Mucosa of rectum (tissue), 2 donors: ENCODE results near the gene GALNT1.

Source experiments
- H3K27ac ChIP-seq, 2 donors: one replicate each; pipeline ENCODE4 v1.7.0; 2013; ENCODE audit warnings: inconsistent platforms in 2 of 2, low read depth in 2 of 2, low read length in 2 of 2
- H3K27me3 ChIP-seq, 2 donors: one replicate each; pipeline ENCODE4 v1.7.0; 2013; ENCODE audit warnings: low read length in 2 of 2; ENCODE audit not compliant: control insufficient read depth in 2 of 2, insufficient read depth in 2 of 2
- H3K36me3 ChIP-seq, 2 donors: one replicate each; pipeline ENCODE4 v1.7.0; 2013; ENCODE audit warnings: low read length in 2 of 2; ENCODE audit not compliant: control insufficient read depth in 2 of 2, insufficient read depth in 2 of 2
- H3K4me1 ChIP-seq, 2 donors: one replicate each; pipeline ENCODE4 v1.7.0; 2013; ENCODE audit warnings: low read length in 2 of 2, mild to moderate bottlenecking in 1 of 2; ENCODE audit not compliant: control insufficient read depth in 2 of 2, insufficient read depth in 2 of 2
- H3K4me3 ChIP-seq, 2 donors: one replicate each; pipeline ENCODE4 v1.7.0; 2013; ENCODE audit warnings: low read length in 2 of 2
- H3K9ac ChIP-seq, 2 donors: one replicate each; pipeline ENCODE4 v1.7.0; 2013; ENCODE audit warnings: low read length in 2 of 2, low read depth in 1 of 2, mild to moderate bottlenecking in 1 of 2
- H3K9me3 ChIP-seq, 2 donors: one replicate each; pipeline ENCODE4 v1.7.0; 2013; ENCODE audit warnings: low read length in 2 of 2; ENCODE audit not compliant: control insufficient read depth in 2 of 2
- donor health status: healthy.
- donor health status: Normal muscosa, but diverticular disease.

The GALNT1 gene

DNA sequence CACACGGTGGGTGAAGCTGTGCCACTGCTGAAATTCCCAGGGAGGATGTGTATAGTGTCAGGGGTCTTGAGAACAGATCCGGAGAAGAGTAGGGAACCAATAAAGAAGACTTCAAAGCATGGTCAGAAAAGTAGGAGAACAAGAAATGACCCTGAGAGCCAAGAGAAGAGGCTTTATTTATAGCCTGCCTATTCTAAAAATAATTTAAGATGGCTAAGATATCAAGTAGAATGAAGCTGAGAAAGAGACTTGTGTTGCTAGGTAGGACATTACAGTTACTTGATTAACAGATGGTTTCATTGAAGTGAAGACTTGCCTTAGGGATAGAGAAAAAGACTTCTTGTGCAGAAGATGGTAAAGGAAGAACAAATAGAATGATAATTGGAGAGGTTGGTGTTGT is 43.7 kb downstream of the GALNT1 start:
- H3K9me3 ChIP-seq = no peaks in the 10 kb centered on the region
- no peak overlapping the region for H3K4me3 ChIP-seq
- no peak overlapping the region for H3K27ac ChIP-seq
- H3K27me3 ChIP-seq = no peaks in the 10 kb centered on the region
- H3K4me1 ChIP-seq = peaks cover 0 to 4% of the 10 kb centered on the region in 2 donors
- H3K36me3 ChIP-seq = no peaks in the 10 kb centered on the region
- H3K9ac ChIP-seq = no peak overlapping the region

- Histone ChIP-seq H3K9ac (no peak overlapping the region), H3K27ac (no peak overlapping the region), H3K27me3 (no peaks in the 10 kb centered on the region), H3K4me3 (no peak overlapping the region), H3K36me3 (no peaks in the 10 kb centered on the region), H3K9me3 (no peaks in the 10 kb centered on the region), H3K4me1 (no peaks in the 10 kb centered on the region)
Observed at GRCh38 chr18:35633761-35634160, 52.2 kb downstream of the GALNT1 start.

GRCh38 chr18:35634323-35634722 is 52.8 kb downstream of the GALNT1 start:
- no peaks in the 10 kb centered on the region for H3K9me3 ChIP-seq
- H3K36me3 ChIP-seq = no peaks in the 10 kb centered on the region
- H3K27me3 ChIP-seq = no peaks in the 10 kb centered on the region
- no peak overlapping the region for H3K4me3 ChIP-seq
- H3K4me1 ChIP-seq = no peaks in the 10 kb centered on the region
- H3K27ac ChIP-seq = no peak overlapping the region
- no peak overlapping the region for H3K9ac ChIP-seq

DNA sequence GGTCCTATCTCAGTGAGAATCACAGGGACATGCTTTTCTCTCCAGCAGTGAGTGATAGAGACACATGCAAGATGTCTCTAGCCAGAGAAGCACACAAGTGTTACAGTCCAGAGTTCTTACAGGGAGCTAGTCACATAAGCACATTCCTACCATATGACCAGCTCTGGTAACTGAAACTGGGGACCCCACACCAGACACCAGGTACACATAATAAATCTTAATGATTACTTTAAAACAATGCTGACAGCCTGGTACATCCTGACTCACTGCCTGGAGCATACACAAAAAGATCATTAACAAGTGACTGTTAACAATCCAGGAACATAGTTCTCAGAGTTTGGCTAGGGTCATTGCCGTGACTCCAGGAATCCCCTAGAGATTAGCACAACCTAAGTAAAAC is 53.6 kb downstream of the GALNT1 start:
- Histone ChIP-seq H3K27ac (no peak overlapping the region), H3K27me3 (no peaks in the 10 kb centered on the region), H3K36me3 (no peaks in the 10 kb centered on the region), H3K9ac (no peak overlapping the region), H3K9me3 (no peaks in the 10 kb centered on the region), H3K4me3 (no peak overlapping the region), H3K4me1 (no peaks in the 10 kb centered on the region)

- no peaks in the 10 kb centered on the region for H3K9me3 ChIP-seq
- no peak overlapping the region for H3K27ac ChIP-seq
- H3K4me3 ChIP-seq = no peak overlapping the region
- no peaks in the 10 kb centered on the region for H3K36me3 ChIP-seq
- H3K27me3 ChIP-seq = no peaks in the 10 kb centered on the region
- H3K9ac ChIP-seq = no peak overlapping the region
- H3K4me1 ChIP-seq = no peaks in the 10 kb centered on the region
Observed at GRCh38 chr18:35637227-35637626, 55.7 kb downstream of the GALNT1 start.

DNA sequence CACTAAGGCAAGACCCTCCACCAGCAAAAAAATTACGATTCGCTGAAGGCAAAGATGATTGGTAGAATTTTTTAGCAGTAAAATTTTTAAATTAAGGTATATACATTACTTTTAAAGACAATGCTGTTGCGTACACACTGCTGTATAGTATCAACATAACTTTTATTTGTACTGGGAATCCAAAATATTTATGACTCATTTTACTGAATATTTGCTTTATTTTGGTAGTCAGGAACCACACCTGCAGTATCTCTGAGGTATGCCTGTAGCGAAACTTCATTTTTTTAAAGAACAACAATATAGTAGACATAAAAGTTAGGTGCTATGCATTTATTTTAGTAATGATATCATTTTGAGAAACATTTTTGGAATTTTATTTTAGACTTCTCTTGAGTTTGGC is 57.8 kb downstream of the GALNT1 start:
- no peaks in the 10 kb centered on the region for H3K36me3 ChIP-seq
- no peak overlapping the region for H3K27ac ChIP-seq
- H3K27me3 ChIP-seq = no peaks in the 10 kb centered on the region
- H3K9me3 ChIP-seq = no peaks in the 10 kb centered on the region
- H3K4me1 ChIP-seq = no peaks in the 10 kb centered on the region
- no peak overlapping the region for H3K4me3 ChIP-seq
- no peak overlapping the region for H3K9ac ChIP-seq

- Histone ChIP-seq H3K36me3 (no peaks in the 10 kb centered on the region), H3K4me3 (no peak overlapping the region), H3K4me1 (no peaks in the 10 kb centered on the region), H3K9ac (no peak overlapping the region), H3K27ac (no peak overlapping the region), H3K9me3 (no peaks in the 10 kb centered on the region), H3K27me3 (no peaks in the 10 kb centered on the region)
Observed at GRCh38 chr18:35641467-35641866, 59.9 kb downstream of the GALNT1 start.

DNA sequence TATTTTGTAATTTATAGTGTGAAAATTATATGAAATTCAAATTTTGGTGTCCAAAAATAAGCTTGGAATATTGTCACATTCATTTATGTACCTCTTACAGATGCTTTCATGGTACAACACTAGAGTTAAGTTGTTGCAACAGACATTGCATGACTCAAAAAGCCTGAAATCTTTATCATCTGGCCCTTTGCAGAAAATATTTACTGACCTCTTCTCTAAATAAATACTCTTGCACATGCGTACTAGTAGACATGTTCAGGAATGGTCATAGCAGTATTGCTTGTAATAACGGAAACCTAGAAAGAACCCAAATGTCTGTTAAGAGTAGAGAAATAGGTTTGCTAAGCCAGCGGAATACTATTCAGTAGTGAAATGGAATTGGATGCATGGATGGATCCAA is 60.4 kb downstream of the GALNT1 start:
- no peak overlapping the region for H3K9ac ChIP-seq
- H3K4me3 ChIP-seq = no peak overlapping the region
- H3K4me1 ChIP-seq = no peaks in the 10 kb centered on the region
- no peaks in the 10 kb centered on the region for H3K27me3 ChIP-seq
- no peak overlapping the region for H3K27ac ChIP-seq
- no peaks in the 10 kb centered on the region for H3K36me3 ChIP-seq
- no peaks in the 10 kb centered on the region for H3K9me3 ChIP-seq

DNA sequence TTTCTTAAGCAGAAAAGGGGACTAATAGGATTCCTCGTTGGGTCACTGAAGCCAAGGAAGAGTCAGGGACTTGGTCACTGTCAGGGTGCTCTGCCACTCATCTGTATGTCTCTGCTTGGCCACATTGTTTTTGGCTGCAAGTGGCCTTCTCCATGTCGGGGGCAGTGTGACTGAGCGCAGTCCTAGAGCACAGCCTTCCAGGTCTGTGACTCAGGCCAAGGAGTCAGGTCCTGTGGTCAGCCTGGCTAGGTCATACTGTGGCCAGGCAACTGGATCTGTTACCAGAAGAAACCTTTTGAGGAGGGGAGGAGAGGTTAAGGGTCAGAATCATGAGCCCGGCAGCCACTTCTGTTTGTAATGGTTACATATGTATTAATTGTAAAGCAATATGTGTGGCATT is 61.3 kb downstream of the GALNT1 start:
- no peaks in the 10 kb centered on the region for H3K4me1 ChIP-seq
- no peaks in the 10 kb centered on the region for H3K9me3 ChIP-seq
- H3K27me3 ChIP-seq = no peaks in the 10 kb centered on the region
- H3K27ac ChIP-seq = no peak overlapping the region
- no peaks in the 10 kb centered on the region for H3K36me3 ChIP-seq
- no peak overlapping the region for H3K4me3 ChIP-seq
- H3K9ac ChIP-seq = no peak overlapping the region

GRCh38 chr18:35646449-35646848 is 64.9 kb downstream of the GALNT1 start:
- Histone ChIP-seq H3K9me3 (no peaks in the 10 kb centered on the region), H3K4me3 (no peak overlapping the region), H3K36me3 (no peaks in the 10 kb centered on the region), H3K4me1 (no peaks in the 10 kb centered on the region), H3K27ac (no peak overlapping the region), H3K9ac (no peak overlapping the region), H3K27me3 (no peaks in the 10 kb centered on the region)
